ENCODE data around the gene MRPL17.
"Not testable (repeated sequence)": the region's sequence is repeated elsewhere in the genome, so short reads cannot be mapped to it uniquely, and the experiment has no call there.

DNA sequence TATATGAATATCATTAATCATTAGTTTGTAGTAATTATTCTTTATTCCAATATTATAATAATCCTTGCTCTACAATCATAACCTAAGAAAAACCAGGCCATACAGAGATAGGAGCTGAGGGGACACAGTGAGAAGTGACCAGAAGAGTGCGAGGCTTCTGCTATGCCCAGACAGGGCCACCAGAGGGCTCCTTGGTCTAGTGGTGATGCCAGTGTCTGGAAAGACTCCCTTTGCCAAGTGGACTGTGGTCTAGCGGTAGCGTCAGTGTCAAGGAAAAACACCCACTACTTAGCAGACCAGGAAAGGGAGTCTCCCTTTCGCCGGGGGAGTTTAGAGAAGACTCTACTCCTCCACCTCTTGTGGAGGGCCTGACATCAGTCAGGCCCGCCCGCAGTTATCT is 28.4 kb upstream of the MRPL17 start:
- TF ChIP-seq, protein P1, sequence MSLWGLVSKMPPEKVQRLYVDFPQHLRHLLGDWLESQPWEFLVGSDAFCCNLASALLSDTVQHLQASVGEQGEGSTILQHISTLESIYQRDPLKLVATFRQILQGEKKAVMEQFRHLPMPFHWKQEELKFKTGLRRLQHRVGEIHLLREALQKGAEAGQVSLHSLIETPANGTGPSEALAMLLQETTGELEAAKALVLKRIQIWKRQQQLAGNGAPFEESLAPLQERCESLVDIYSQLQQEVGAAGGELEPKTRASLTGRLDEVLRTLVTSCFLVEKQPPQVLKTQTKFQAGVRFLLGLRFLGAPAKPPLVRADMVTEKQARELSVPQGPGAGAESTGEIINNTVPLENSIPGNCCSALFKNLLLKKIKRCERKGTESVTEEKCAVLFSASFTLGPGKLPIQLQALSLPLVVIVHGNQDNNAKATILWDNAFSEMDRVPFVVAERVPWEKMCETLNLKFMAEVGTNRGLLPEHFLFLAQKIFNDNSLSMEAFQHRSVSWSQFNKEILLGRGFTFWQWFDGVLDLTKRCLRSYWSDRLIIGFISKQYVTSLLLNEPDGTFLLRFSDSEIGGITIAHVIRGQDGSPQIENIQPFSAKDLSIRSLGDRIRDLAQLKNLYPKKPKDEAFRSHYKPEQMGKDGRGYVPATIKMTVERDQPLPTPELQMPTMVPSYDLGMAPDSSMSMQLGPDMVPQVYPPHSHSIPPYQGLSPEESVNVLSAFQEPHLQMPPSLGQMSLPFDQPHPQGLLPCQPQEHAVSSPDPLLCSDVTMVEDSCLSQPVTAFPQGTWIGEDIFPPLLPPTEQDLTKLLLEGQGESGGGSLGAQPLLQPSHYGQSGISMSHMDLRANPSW (CRISPR knock-in tag; conservative IDR thresholded peaks at IDR 0.05; ENCODE audit: low read depth), result not testable (repeated sequence)
- TF ChIP-seq ZNF671 (CRISPR knock-in tag; IDR thresholded peaks at IDR 0.05); ZNF138 (CRISPR knock-in tag; conservative IDR thresholded peaks at IDR 0.05); CBFB (CRISPR knock-in tag; IDR thresholded peaks at IDR 0.05; ENCODE audit: low read depth); NR3C1 (CRISPR knock-in tag; conservative IDR thresholded peaks at IDR 0.05; ENCODE audit: low read depth); JUN (CRISPR knock-in tag; IDR thresholded peaks at IDR 0.05): not testable (repeated sequence)
- TF ChIP-seq, protein P2, sequence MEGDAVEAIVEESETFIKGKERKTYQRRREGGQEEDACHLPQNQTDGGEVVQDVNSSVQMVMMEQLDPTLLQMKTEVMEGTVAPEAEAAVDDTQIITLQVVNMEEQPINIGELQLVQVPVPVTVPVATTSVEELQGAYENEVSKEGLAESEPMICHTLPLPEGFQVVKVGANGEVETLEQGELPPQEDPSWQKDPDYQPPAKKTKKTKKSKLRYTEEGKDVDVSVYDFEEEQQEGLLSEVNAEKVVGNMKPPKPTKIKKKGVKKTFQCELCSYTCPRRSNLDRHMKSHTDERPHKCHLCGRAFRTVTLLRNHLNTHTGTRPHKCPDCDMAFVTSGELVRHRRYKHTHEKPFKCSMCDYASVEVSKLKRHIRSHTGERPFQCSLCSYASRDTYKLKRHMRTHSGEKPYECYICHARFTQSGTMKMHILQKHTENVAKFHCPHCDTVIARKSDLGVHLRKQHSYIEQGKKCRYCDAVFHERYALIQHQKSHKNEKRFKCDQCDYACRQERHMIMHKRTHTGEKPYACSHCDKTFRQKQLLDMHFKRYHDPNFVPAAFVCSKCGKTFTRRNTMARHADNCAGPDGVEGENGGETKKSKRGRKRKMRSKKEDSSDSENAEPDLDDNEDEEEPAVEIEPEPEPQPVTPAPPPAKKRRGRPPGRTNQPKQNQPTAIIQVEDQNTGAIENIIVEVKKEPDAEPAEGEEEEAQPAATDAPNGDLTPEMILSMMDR (IDR thresholded peaks at IDR 0.05), result peak; percentile 36; the same call in 1 of the 2 replicates
- TF ChIP-seq, protein P3, sequence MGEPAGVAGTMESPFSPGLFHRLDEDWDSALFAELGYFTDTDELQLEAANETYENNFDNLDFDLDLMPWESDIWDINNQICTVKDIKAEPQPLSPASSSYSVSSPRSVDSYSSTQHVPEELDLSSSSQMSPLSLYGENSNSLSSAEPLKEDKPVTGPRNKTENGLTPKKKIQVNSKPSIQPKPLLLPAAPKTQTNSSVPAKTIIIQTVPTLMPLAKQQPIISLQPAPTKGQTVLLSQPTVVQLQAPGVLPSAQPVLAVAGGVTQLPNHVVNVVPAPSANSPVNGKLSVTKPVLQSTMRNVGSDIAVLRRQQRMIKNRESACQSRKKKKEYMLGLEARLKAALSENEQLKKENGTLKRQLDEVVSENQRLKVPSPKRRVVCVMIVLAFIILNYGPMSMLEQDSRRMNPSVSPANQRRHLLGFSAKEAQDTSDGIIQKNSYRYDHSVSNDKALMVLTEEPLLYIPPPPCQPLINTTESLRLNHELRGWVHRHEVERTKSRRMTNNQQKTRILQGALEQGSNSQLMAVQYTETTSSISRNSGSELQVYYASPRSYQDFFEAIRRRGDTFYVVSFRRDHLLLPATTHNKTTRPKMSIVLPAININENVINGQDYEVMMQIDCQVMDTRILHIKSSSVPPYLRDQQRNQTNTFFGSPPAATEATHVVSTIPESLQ (CRISPR knock-in tag; IDR thresholded peaks at IDR 0.05), result not testable (repeated sequence)
- TF ChIP-seq, protein P4, sequence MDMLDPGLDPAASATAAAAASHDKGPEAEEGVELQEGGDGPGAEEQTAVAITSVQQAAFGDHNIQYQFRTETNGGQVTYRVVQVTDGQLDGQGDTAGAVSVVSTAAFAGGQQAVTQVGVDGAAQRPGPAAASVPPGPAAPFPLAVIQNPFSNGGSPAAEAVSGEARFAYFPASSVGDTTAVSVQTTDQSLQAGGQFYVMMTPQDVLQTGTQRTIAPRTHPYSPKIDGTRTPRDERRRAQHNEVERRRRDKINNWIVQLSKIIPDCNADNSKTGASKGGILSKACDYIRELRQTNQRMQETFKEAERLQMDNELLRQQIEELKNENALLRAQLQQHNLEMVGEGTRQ (CRISPR knock-in tag; IDR thresholded peaks at IDR 0.05), result not testable (repeated sequence)
- TF ChIP-seq, protein P5, sequence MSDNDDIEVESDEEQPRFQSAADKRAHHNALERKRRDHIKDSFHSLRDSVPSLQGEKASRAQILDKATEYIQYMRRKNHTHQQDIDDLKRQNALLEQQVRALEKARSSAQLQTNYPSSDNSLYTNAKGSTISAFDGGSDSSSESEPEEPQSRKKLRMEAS (CRISPR knock-in tag; IDR thresholded peaks at IDR 0.05), result not testable (repeated sequence)
- TF ChIP-seq, protein P6, sequence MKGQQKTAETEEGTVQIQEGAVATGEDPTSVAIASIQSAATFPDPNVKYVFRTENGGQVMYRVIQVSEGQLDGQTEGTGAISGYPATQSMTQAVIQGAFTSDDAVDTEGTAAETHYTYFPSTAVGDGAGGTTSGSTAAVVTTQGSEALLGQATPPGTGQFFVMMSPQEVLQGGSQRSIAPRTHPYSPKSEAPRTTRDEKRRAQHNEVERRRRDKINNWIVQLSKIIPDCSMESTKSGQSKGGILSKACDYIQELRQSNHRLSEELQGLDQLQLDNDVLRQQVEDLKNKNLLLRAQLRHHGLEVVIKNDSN (CRISPR knock-in tag; IDR thresholded peaks at IDR 0.05), result not testable (repeated sequence)
- TF ChIP-seq, protein P7, sequence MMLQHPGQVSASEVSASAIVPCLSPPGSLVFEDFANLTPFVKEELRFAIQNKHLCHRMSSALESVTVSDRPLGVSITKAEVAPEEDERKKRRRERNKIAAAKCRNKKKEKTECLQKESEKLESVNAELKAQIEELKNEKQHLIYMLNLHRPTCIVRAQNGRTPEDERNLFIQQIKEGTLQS (CRISPR knock-in tag; conservative IDR thresholded peaks at IDR 0.05), result not testable (repeated sequence)
